HepG2 (cell line): ENCODE measurements around the gene KRT79. TPM values are rescaled to one million over a fixed set of nuclear protein-coding genes. Genes with fewer than 3 reads are reported as not detected.
A peak's percentile ranks its signal among the peaks of the same experiment; 100 is the strongest.

Experiments
- AKAP8 ChIP-seq: sonication (generic); formaldehyde crosslinking; IDR thresholded peaks from 2 replicates; pipeline ENCODE4 v1.5.1; 2020; ENCODE audit warnings: mild to moderate bottlenecking, missing genetic modification reagents
- BCL6 ChIP-seq: IDR thresholded peaks from 2 replicates; pipeline ENCODE4 v1.6.1; 2016; ENCODE audit warnings: missing genetic modification reagents, missing compliant biosample characterization
- CCDC6 ChIP-seq: sonication (generic); formaldehyde crosslinking; IDR thresholded peaks from 2 replicates; pipeline ENCODE4 v1.8.1; 2022; ENCODE audit warnings: mild to moderate bottlenecking, missing genetic modification reagents, moderate library complexity
- KAT8 ChIP-seq: IDR thresholded peaks from 2 replicates; pipeline ENCODE4 v1.6.1; 2016; ENCODE audit warnings: missing genetic modification reagents, missing compliant biosample characterization
- MATR3 ChIP-seq: sonication (generic); formaldehyde crosslinking; IDR thresholded peaks from 2 replicates; pipeline ENCODE4 v1.4.0; 2020; ENCODE audit warnings: missing genetic modification reagents
- MAZ ChIP-seq, 2 experiments: sonication (generic) in 1 of 2; formaldehyde crosslinking in 1 of 2; IDR thresholded peaks; 2 replicates each; pipeline versions ENCODE4 v1.5.0 to v1.6.1; 2012 to 2020; ENCODE audit warnings: low read depth in 2 of 2, mild to moderate bottlenecking in 2 of 2, borderline replicate concordance in 1 of 2, improper control_type of control experiment in 1 of 2, low read length in 1 of 2, missing genetic modification reagents in 1 of 2, moderate library complexity in 1 of 2
- RFX3 ChIP-seq: IDR thresholded peaks from 2 replicates; pipeline ENCODE4 v1.6.1; 2016; ENCODE audit warnings: missing biosample characterization, missing genetic modification reagents
- SETDB1 ChIP-seq: sonication (generic); formaldehyde crosslinking; IDR thresholded peaks from 2 replicates; pipeline ENCODE4 v1.5.1; 2020; ENCODE audit warnings: missing genetic modification reagents, mild to moderate bottlenecking, borderline replicate concordance
- ZBTB1 ChIP-seq: sonication (generic); formaldehyde crosslinking; IDR thresholded peaks from 2 replicates; pipeline ENCODE4 v1.4.0; 2020; ENCODE audit warnings: missing genetic modification reagents, borderline replicate concordance
- ZFP62 ChIP-seq: sonication (generic); formaldehyde crosslinking; IDR thresholded peaks from 2 replicates; pipeline ENCODE4 v1.4.0; 2020; ENCODE audit warnings: missing genetic modification reagents
- ZFYVE20 ChIP-seq: sonication (generic); formaldehyde crosslinking; IDR thresholded peaks from 2 replicates; pipeline ENCODE4 v1.8.0; 2023; ENCODE audit warnings: low read depth, mild to moderate bottlenecking, moderate library complexity, missing genetic modification reagents, borderline replicate concordance
- ZKSCAN5 ChIP-seq: sonication (generic); formaldehyde crosslinking; IDR thresholded peaks from 2 replicates; pipeline ENCODE4 v1.5.1; 2020; ENCODE audit warnings: mild to moderate bottlenecking, missing genetic modification reagents
- ZNF224 ChIP-seq: sonication (generic); formaldehyde crosslinking; IDR thresholded peaks from 2 replicates; pipeline ENCODE4 v1.5.0; 2020; ENCODE audit warnings: mild to moderate bottlenecking, missing genetic modification reagents
- ZNF230 ChIP-seq: sonication (generic); formaldehyde crosslinking; IDR thresholded peaks from 2 replicates; pipeline ENCODE4 v1.4.0; 2020; ENCODE audit warnings: mild to moderate bottlenecking, missing genetic modification reagents
- ZNF33A ChIP-seq: sonication (generic); formaldehyde crosslinking; IDR thresholded peaks from 2 replicates; pipeline ENCODE4 v1.5.1; 2020; ENCODE audit warnings: missing genetic modification reagents, mild to moderate bottlenecking, moderate library complexity, borderline replicate concordance
- ZNF432 ChIP-seq: sonication (generic); formaldehyde crosslinking; IDR thresholded peaks from 2 replicates; pipeline ENCODE4 v1.5.0; 2020; ENCODE audit warnings: missing genetic modification reagents, mild to moderate bottlenecking, borderline replicate concordance
- ZNF546 ChIP-seq: sonication (generic); formaldehyde crosslinking; conservative IDR thresholded peaks from 2 replicates; pipeline ENCODE4 v1.8.1; 2023; ENCODE audit warnings: mild to moderate bottlenecking, missing genetic modification reagents
- ZNF674 ChIP-seq: sonication (generic); formaldehyde crosslinking; IDR thresholded peaks from 2 replicates; pipeline ENCODE4 v1.5.0; 2020; ENCODE audit warnings: low read depth, mild to moderate bottlenecking, missing genetic modification reagents
- ZNF761 ChIP-seq: sonication (generic); formaldehyde crosslinking; conservative IDR thresholded peaks from 2 replicates; pipeline ENCODE4 v1.4.0; 2020; ENCODE audit warnings: mild to moderate bottlenecking, missing genetic modification reagents
- ZNF773 ChIP-seq: sonication (generic); formaldehyde crosslinking; IDR thresholded peaks from 2 replicates; pipeline ENCODE4 v1.4.0; 2020; ENCODE audit warnings: missing genetic modification reagents, borderline replicate concordance
- polyA plus RNA-seq, 8 experiments: library from polyadenylated mRNA; depleted of rRNA in 3 of 8; stranded (reverse) in 7 of 8; unstranded in 1 of 8; fragments of >200 nt; fragmentation: Illumina TruSeq in 4 of 8; extraction: Trizol in 4 of 8; gene quantifications; 2 replicates each; pipeline versions ENCODE4 v1.2.1 to v1.2.3, GENCODE V29; 2011 to 2016; ENCODE audit warnings: low read depth in 4 of 8, missing spikeins in 1 of 8, mixed read lengths in 1 of 8; ENCODE audit not compliant: insufficient read depth in 1 of 8
- total RNA-seq, 5 experiments: library from RNA; depleted of rRNA; stranded (reverse); fragments of >200 nt; fragmentation: Illumina TruSeq; extraction: Trizol; gene quantifications; 2 replicates each; pipeline ENCODE4 v1.2.3, GENCODE V29; 2016; ENCODE audit warnings: low read depth in 1 of 5
- TF ChIP-seq, protein P1 (sequence below): sonication (generic); formaldehyde crosslinking; IDR thresholded peaks from 2 replicates; pipeline ENCODE4 v1.4.0; 2020; ENCODE audit warnings: missing genetic modification reagents
- TF ChIP-seq, protein P2 (sequence below): IDR thresholded peaks from 2 replicates; pipeline ENCODE4 v1.6.1; 2018; ENCODE audit warnings: missing genetic modification reagents, mild to moderate bottlenecking, missing compliant biosample characterization
- TF ChIP-seq, protein P3 (sequence below): sonication (generic); formaldehyde crosslinking; IDR thresholded peaks from 2 replicates; pipeline ENCODE4 v1.5.0; 2020; ENCODE audit warnings: missing genetic modification reagents
- TF ChIP-seq, protein P4 (sequence below): sonication (generic); formaldehyde crosslinking; IDR thresholded peaks from 2 replicates; pipeline ENCODE4 v1.8.0; 2022; ENCODE audit warnings: missing genetic modification reagents, mild to moderate bottlenecking, borderline replicate concordance

The KRT79 gene
- total and polyA plus RNA-seq, 2 of the 13 experiments (the other 11 are each of a cell fraction or from before 2014, with no cell fraction given): 0.09 TPM; not detected in 1

DNA sequence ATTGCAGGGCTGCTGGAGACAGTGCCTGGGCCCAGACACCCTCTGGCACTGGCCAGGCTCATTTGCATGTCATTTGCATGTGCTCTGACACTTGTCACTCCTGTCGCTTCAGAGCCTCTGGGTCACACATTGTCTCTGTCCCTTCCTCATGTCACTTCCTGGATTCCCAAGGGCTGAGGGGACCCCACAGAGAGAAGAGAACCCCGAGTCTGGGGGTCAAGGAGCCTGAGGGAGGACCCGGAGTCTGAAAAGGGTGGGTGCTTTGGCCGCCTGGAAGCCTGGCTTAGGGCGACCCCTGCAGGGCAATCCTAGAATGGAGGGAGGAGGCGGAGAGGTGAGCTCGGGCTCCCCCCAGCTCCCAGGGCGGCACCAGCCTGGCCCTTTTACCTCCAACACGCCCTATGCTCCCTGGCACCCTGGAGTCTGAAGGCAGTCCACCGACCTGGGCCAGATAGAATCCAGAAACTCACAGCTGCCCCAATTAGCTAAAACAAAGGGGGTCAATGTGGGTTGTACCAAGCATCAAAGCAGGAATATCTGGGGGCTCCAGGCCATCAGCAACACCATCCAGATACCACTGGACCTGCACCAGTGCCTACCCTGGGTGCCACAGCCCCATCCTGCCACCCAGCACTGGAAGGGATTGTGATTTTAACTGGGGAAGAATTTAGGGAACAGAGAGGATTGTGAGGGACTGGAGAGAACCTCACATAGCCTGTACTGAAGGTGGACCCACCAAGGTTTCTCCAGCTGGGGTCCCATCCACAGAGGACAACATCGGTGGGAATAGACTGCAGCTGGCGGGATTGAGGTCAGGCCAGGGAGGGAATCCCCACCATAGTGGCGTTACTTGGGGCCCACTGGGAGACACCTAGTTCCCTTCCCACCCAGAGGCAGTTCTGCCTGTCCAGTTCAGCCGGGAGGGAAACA, 36.5 kb upstream of the KRT79 start (continued):
- TF ChIP-seq ZFYVE20 (CRISPR knock-in tag) (no peak), CCDC6 (no peak), BCL6 (no peak), ZNF224 (CRISPR knock-in tag) (no peak), RFX3 (no peak), ZKSCAN5 (CRISPR knock-in tag) (no peak), KAT8 (no peak), ZNF773 (CRISPR knock-in tag) (no peak), SETDB1 (no peak), ZNF674 (CRISPR knock-in tag) (no peak), ZNF432 (CRISPR knock-in tag) (no peak), ZNF546 (no peak), ZNF33A (CRISPR knock-in tag) (no peak), ZFP62 (no peak), AKAP8 (CRISPR knock-in tag) (no peak), ZBTB1 (no peak), ZNF230 (CRISPR knock-in tag) (no peak), ZNF761 (CRISPR knock-in tag) (no peak), MAZ (IDR thresholded peaks at IDR 0.05; ENCODE audit: borderline replicate concordance, low read depth, low read length) (no peak), MAZ (CRISPR knock-in tag; IDR thresholded peaks at IDR 0.05; ENCODE audit: low read depth) (no peak), MATR3 (no peak)
- TF ChIP-seq, protein P1, sequence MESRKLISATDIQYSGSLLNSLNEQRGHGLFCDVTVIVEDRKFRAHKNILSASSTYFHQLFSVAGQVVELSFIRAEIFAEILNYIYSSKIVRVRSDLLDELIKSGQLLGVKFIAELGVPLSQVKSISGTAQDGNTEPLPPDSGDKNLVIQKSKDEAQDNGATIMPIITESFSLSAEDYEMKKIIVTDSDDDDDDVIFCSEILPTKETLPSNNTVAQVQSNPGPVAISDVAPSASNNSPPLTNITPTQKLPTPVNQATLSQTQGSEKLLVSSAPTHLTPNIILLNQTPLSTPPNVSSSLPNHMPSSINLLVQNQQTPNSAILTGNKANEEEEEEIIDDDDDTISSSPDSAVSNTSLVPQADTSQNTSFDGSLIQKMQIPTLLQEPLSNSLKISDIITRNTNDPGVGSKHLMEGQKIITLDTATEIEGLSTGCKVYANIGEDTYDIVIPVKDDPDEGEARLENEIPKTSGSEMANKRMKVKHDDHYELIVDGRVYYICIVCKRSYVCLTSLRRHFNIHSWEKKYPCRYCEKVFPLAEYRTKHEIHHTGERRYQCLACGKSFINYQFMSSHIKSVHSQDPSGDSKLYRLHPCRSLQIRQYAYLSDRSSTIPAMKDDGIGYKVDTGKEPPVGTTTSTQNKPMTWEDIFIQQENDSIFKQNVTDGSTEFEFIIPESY (CRISPR knock-in tag): no peak
- TF ChIP-seq, protein P2, sequence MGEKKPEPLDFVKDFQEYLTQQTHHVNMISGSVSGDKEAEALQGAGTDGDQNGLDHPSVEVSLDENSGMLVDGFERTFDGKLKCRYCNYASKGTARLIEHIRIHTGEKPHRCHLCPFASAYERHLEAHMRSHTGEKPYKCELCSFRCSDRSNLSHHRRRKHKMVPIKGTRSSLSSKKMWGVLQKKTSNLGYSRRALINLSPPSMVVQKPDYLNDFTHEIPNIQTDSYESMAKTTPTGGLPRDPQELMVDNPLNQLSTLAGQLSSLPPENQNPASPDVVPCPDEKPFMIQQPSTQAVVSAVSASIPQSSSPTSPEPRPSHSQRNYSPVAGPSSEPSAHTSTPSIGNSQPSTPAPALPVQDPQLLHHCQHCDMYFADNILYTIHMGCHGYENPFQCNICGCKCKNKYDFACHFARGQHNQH (CRISPR knock-in tag): peak; percentile 18; the same call in 1 of the 2 replicates
- TF ChIP-seq, protein P3, sequence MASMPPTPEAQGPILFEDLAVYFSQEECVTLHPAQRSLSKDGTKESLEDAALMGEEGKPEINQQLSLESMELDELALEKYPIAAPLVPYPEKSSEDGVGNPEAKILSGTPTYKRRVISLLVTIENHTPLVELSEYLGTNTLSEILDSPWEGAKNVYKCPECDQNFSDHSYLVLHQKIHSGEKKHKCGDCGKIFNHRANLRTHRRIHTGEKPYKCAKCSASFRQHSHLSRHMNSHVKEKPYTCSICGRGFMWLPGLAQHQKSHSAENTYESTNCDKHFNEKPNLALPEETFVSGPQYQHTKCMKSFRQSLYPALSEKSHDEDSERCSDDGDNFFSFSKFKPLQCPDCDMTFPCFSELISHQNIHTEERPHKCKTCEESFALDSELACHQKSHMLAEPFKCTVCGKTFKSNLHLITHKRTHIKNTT (CRISPR knock-in tag): no peak
- TF ChIP-seq, protein P4, sequence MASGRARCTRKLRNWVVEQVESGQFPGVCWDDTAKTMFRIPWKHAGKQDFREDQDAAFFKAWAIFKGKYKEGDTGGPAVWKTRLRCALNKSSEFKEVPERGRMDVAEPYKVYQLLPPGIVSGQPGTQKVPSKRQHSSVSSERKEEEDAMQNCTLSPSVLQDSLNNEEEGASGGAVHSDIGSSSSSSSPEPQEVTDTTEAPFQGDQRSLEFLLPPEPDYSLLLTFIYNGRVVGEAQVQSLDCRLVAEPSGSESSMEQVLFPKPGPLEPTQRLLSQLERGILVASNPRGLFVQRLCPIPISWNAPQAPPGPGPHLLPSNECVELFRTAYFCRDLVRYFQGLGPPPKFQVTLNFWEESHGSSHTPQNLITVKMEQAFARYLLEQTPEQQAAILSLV (CRISPR knock-in tag): no peak
